ENCODE data around the gene TNFRSF14. TPM values are rescaled to one million over a fixed set of nuclear protein-coding genes. Genes with fewer than 3 reads are reported as not detected.

Gene TNFRSF14
- polyA plus RNA-seq, 3 donors: 21.0 to 27.7 (median 23.8) TPM

- DNase-seq: no peak
These were observed 55.7 kb downstream of the TNFRSF14 start for GRCh38 chr1:2611621-2612437.

- DNase-seq: no peak
These were observed 56.6 kb downstream of the TNFRSF14 start for GRCh38 chr1:2612591-2613365.

Other genes starting within 250 kb of the TNFRSF14 start
- 10 to 100 TPM; 13.8 to 19.9 (median 17.9) TPM for gene MORN1, start 164.8 kb upstream of the TNFRSF14 start, polyA plus RNA-seq (ENCODE audit: insufficient read length in 3 of 3)
- gene RER1, start 164.5 kb upstream of the TNFRSF14 start, polyA plus RNA-seq (ENCODE audit: insufficient read length in 3 of 3): 100 to 1,000 TPM; 119 to 127 (median 122) TPM
- gene PEX10, start 143.8 kb upstream of the TNFRSF14 start, polyA plus RNA-seq (ENCODE audit: insufficient read length in 3 of 3): 10 to 100 TPM; 25.2 to 32.0 (median 28.3) TPM
- 1 to 10 TPM; 1.5 to 1.8 (median 1.7) TPM for gene PLCH2, start 80.1 kb upstream of the TNFRSF14 start, polyA plus RNA-seq (ENCODE audit: insufficient read length in 3 of 3)
- gene PANK4, start 29.8 kb upstream of the TNFRSF14 start, polyA plus RNA-seq (ENCODE audit: insufficient read length in 3 of 3): 10 to 100 TPM; 28.4 to 33.0 (median 29.0) TPM
- under 1 TPM; 0.52 to 0.87 (median 0.58) TPM for gene HES5, start 26.1 kb upstream of the TNFRSF14 start, polyA plus RNA-seq (ENCODE audit: insufficient read length in 3 of 3)
- gene PRXL2B, start 30.4 kb downstream of the TNFRSF14 start, polyA plus RNA-seq (ENCODE audit: insufficient read length in 3 of 3): 10 to 100 TPM; 39.7 to 50.5 (median 48.7) TPM
- gene MMEL1, start 76.6 kb downstream of the TNFRSF14 start, polyA plus RNA-seq (ENCODE audit: insufficient read length in 3 of 3): 1 to 10 TPM; 3.2 to 3.7 (median 3.3) TPM
- gene TTC34, start 245.3 kb downstream of the TNFRSF14 start, polyA plus RNA-seq (ENCODE audit: insufficient read length in 3 of 3): 1 to 10 TPM in 2 of 3 donors, under 1 TPM in 1; 0.97 to 1.4 (median 1.2) TPM

Data from renal pelvis (tissue), 4 donors.